Natural killer cell (primary cell): ENCODE measurements around the gene ARL2BP. TPM values are rescaled to one million over a fixed set of nuclear protein-coding genes. Genes with fewer than 3 reads are reported as not detected.

Experiments used
- ATAC-seq, 3 donors: fragments of 150-1000 bp in 2 of 3; fragments of 200-7000 bp in 1 of 3; cut with Tn5 transposase; 1 replicate in 1 of 3; 2 replicates in 2 of 3; pipeline ENCODE4 v1.10.0; 2021; ENCODE audit warnings: mild to moderate bottlenecking in 2 of 3, moderate library complexity in 2 of 3
- DNase-seq, 2 donors: peaks; one replicate each; pipeline versions ENCODE4 v3.0.0 to v3.0.0-alpha.2; 2013 to 2021; ENCODE audit warnings: mixed read lengths in 1 of 2
- H3K27ac ChIP-seq: one replicate; pipeline ENCODE4 v1.5.1; 2013; ENCODE audit warnings: mild to moderate bottlenecking, low read length
- H3K27me3 ChIP-seq: one replicate; pipeline ENCODE4 v1.6.1; 2013; ENCODE audit warnings: low read length; ENCODE audit not compliant: control insufficient read depth, insufficient read depth
- H3K36me3 ChIP-seq: one replicate; pipeline ENCODE4 v1.6.1; 2013; ENCODE audit warnings: low read length; ENCODE audit not compliant: control insufficient read depth, insufficient read depth
- H3K4me1 ChIP-seq: one replicate; pipeline ENCODE4 v1.6.1; 2013; ENCODE audit warnings: low read length; ENCODE audit not compliant: control insufficient read depth, insufficient read depth
- H3K4me3 ChIP-seq: one replicate; pipeline ENCODE4 v1.5.1; 2013; ENCODE audit warnings: low read length
- H3K9me3 ChIP-seq: one replicate; pipeline ENCODE4 v1.6.1; 2013; ENCODE audit warnings: low read length; ENCODE audit not compliant: control insufficient read depth, insufficient read depth
- H3K27ac Mint-ChIP-seq, 2 donors: one replicate each; pipeline ENCODE4 v1.8.0; 2022; ENCODE audit warnings: mild to moderate bottlenecking in 2 of 2, mixed read lengths in 2 of 2, moderate library complexity in 1 of 2
- H3K27me3 Mint-ChIP-seq, 2 donors: one replicate each; pipeline ENCODE4 v1.8.0; 2022; ENCODE audit warnings: low read depth in 2 of 2, mixed read lengths in 2 of 2
- H3K36me3 Mint-ChIP-seq: one replicate; pipeline ENCODE4 v1.8.0; 2022; ENCODE audit warnings: mixed read lengths
- H3K4me1 Mint-ChIP-seq, 2 donors: one replicate each; pipeline ENCODE4 v1.8.0; 2022; ENCODE audit warnings: mixed read lengths in 2 of 2
- H3K4me3 Mint-ChIP-seq: one replicate; pipeline ENCODE4 v1.8.0; 2022; ENCODE audit warnings: mild to moderate bottlenecking, moderate library complexity, mixed read lengths
- H3K9me3 Mint-ChIP-seq, 2 donors: one replicate each; pipeline ENCODE4 v1.8.0; 2022; ENCODE audit warnings: mixed read lengths in 2 of 2
- CTCF ChIP-seq: fragments of 200-600 bp; IDR thresholded peaks from one replicate; pipeline ENCODE4 v1.8.0; 2022; ENCODE audit warnings: antibody characterized with exemption
- WGBS: methylation state at CpG from one replicate; pipeline ENCODE4 v1.1.7; 2013; ENCODE audit warnings: missing lambda C conversion rate; ENCODE audit not compliant: insufficient coverage; 5-methylcytosine and 5-hydroxymethylcytosine counted together
- intact Hi-C: fragments of 100-400 bp; cut with micrococcal nuclease; formaldehyde crosslinking; loops from one replicate; pipeline ENCODE4 v1.14.2; 2022
- total RNA-seq, 4 donors: library from RNA; stranded (reverse); fragments of 120-200 nt in 1 of 4; gene quantifications; one replicate each; pipeline versions ENCODE4 v1.2.3 to v1.2.4, GENCODE V29; 2013 to 2022

ARL2BP gene
- total RNA-seq, 3 donors from 2014 or later (not counting 1 experiment from before 2014, with no cell fraction given), result 36.5 to 44.4 (median 43.7) TPM

GRCh38 chr16:57209780-57210179 is 35.3 kb upstream of the ARL2BP start:
- Mint-ChIP-seq H3K27me3 (no peaks in the 10 kb centered on the region), H3K4me3 (no peak overlapping the region), H3K9me3 (no peaks in the 10 kb centered on the region), H3K27ac (no peak overlapping the region), H3K4me1 (no peaks in the 10 kb centered on the region), H3K36me3 (peaks cover 22% of the 10 kb centered on the region)
- H3K27me3 ChIP-seq, result no peaks in the 10 kb centered on the region
- no peaks in the 10 kb centered on the region for H3K9me3 ChIP-seq
- H3K4me3 ChIP-seq, result no peak overlapping the region
- DNase-seq (no peak), ATAC-seq (no peak)
- H3K4me1 ChIP-seq, result no peaks in the 10 kb centered on the region
- intact Hi-C loops, result no loop called here
- no peak for TF ChIP-seq CTCF
- H3K27ac ChIP-seq, result no peak overlapping the region
- 97% methylated on average over 5 of the region's 5 CpGs for WGBS
- H3K36me3 ChIP-seq, result peaks cover 66% of the 10 kb centered on the region

GRCh38 chr16:57213462-57213861 is 31.6 kb upstream of the ARL2BP start:
- Histone ChIP-seq H3K36me3 (peaks cover 70% of the 10 kb centered on the region), H3K27ac (no peak overlapping the region), H3K27me3 (no peaks in the 10 kb centered on the region), H3K4me1 (no peaks in the 10 kb centered on the region), H3K4me3 (no peak overlapping the region), H3K9me3 (peaks cover 6% of the 10 kb centered on the region)
- 90% methylated on average over 1 of the region's 1 CpG for WGBS
- no peak for TF ChIP-seq CTCF
- no peaks in the 10 kb centered on the region for H3K27me3 Mint-ChIP-seq
- no peak overlapping the region for H3K4me3 Mint-ChIP-seq
- intact Hi-C loops, result no loop called here
- ATAC-seq (no peak), DNase-seq (no peak)
- peaks cover 0 to 7% of the 10 kb centered on the region in 2 donors for H3K9me3 Mint-ChIP-seq
- peaks cover 38% of the 10 kb centered on the region for H3K36me3 Mint-ChIP-seq
- H3K27ac Mint-ChIP-seq, result no peak overlapping the region
- H3K4me1 Mint-ChIP-seq, result no peaks in the 10 kb centered on the region

GRCh38 chr16:57216968-57217367 is 28.1 kb upstream of the ARL2BP start:
- Mint-ChIP-seq H3K4me3 (no peak overlapping the region), H3K36me3 (peaks cover 59% of the 10 kb centered on the region), H3K27ac (no peak overlapping the region), H3K9me3 (peaks cover 0 to 7% of the 10 kb centered on the region in 2 donors), H3K4me1 (no peaks in the 10 kb centered on the region), H3K27me3 (no peaks in the 10 kb centered on the region)
- intact Hi-C loops, result no loop called here
- H3K4me3 ChIP-seq, result no peak overlapping the region
- no peak overlapping the region for H3K27ac ChIP-seq
- peaks cover 77% of the 10 kb centered on the region for H3K36me3 ChIP-seq
- WGBS, result 100% methylated on average over 2 of the region's 2 CpGs
- ATAC-seq (no peak), DNase-seq (no peak)
- no peak for TF ChIP-seq CTCF
- no peaks in the 10 kb centered on the region for H3K4me1 ChIP-seq
- H3K27me3 ChIP-seq, result no peaks in the 10 kb centered on the region
- peaks cover 6% of the 10 kb centered on the region for H3K9me3 ChIP-seq

GRCh38 chr16:57223057-57223456 is 22.0 kb upstream of the ARL2BP start:
- Histone ChIP-seq H3K4me1 (no peaks in the 10 kb centered on the region), H3K4me3 (no peak overlapping the region), H3K36me3 (peaks cover 79% of the 10 kb centered on the region), H3K27ac (no peak overlapping the region), H3K9me3 (no peaks in the 10 kb centered on the region), H3K27me3 (no peaks in the 10 kb centered on the region)
- WGBS, result no CpG with 5 or more reads among the region's 1 CpG
- ATAC-seq, result no peak
- no peaks in the 10 kb centered on the region for H3K27me3 Mint-ChIP-seq
- no peak for DNase-seq
- intact Hi-C loops, result no loop called here
- no peak overlapping the region for H3K4me3 Mint-ChIP-seq
- no peak overlapping the region for H3K27ac Mint-ChIP-seq
- H3K36me3 Mint-ChIP-seq, result peaks cover 29% of the 10 kb centered on the region
- TF ChIP-seq CTCF, result no peak
- H3K4me1 Mint-ChIP-seq, result no peaks in the 10 kb centered on the region
- no peaks in the 10 kb centered on the region for H3K9me3 Mint-ChIP-seq
